HepG2 (cell line): ENCODE data around the gene CIAPIN1. TPM values are rescaled to one million over a fixed set of nuclear protein-coding genes. Genes with fewer than 3 reads are reported as not detected.

Source experiments
- AKNA ChIP-seq: sonication (generic); formaldehyde crosslinking; IDR thresholded peaks from 2 replicates; pipeline ENCODE4 v1.4.0; 2020; ENCODE audit warnings: missing genetic modification reagents, borderline replicate concordance
- ERF ChIP-seq: IDR thresholded peaks from 2 replicates; pipeline ENCODE4 v1.6.1; 2018; ENCODE audit warnings: missing biosample characterization, missing genetic modification reagents
- LBX2 ChIP-seq: sonication (generic); formaldehyde crosslinking; IDR thresholded peaks from 2 replicates; pipeline ENCODE4 v1.5.0; 2020; ENCODE audit warnings: missing genetic modification reagents, mild to moderate bottlenecking, borderline replicate concordance
- NFKBIZ ChIP-seq: IDR thresholded peaks from 2 replicates; pipeline ENCODE4 v1.6.1; 2018; ENCODE audit warnings: missing genetic modification reagents, missing compliant biosample characterization
- NR2C2 ChIP-seq: sonication (generic); formaldehyde crosslinking; IDR thresholded peaks from 2 replicates; pipeline ENCODE4 v1.4.0; 2020; ENCODE audit warnings: missing genetic modification reagents, mild to moderate bottlenecking, moderate library complexity, borderline replicate concordance
- ZEB1 ChIP-seq: IDR thresholded peaks from 2 replicates; pipeline ENCODE4 v1.6.1; 2012; ENCODE audit warnings: mild to moderate bottlenecking, low read depth, inconsistent platforms; ENCODE audit not compliant: insufficient replicate concordance
- ZFY ChIP-seq: sonication (generic); formaldehyde crosslinking; IDR thresholded peaks from 2 replicates; pipeline ENCODE4 v1.4.0; 2020; ENCODE audit warnings: missing genetic modification reagents
- ZNF546 ChIP-seq: sonication (generic); formaldehyde crosslinking; conservative IDR thresholded peaks from 2 replicates; pipeline ENCODE4 v1.8.1; 2023; ENCODE audit warnings: mild to moderate bottlenecking, missing genetic modification reagents
- ZNF563 ChIP-seq: sonication (generic); formaldehyde crosslinking; IDR thresholded peaks from 2 replicates; pipeline ENCODE4 v1.8.0; 2022; ENCODE audit warnings: mild to moderate bottlenecking, moderate library complexity, missing genetic modification reagents
- polyA plus RNA-seq, 8 experiments: library from polyadenylated mRNA; depleted of rRNA in 3 of 8; stranded (reverse) in 7 of 8; unstranded in 1 of 8; fragments of >200 nt; fragmentation: Illumina TruSeq in 4 of 8; extraction: Trizol in 4 of 8; gene quantifications; 2 replicates each; pipeline versions ENCODE4 v1.2.1 to v1.2.3, GENCODE V29; 2011 to 2016; ENCODE audit warnings: low read depth in 4 of 8, missing spikeins in 1 of 8, mixed read lengths in 1 of 8; ENCODE audit not compliant: insufficient read depth in 1 of 8
- total RNA-seq, 5 experiments: library from RNA; depleted of rRNA; stranded (reverse); fragments of >200 nt; fragmentation: Illumina TruSeq; extraction: Trizol; gene quantifications; 2 replicates each; pipeline ENCODE4 v1.2.3, GENCODE V29; 2016; ENCODE audit warnings: low read depth in 1 of 5
- TF ChIP-seq, protein P1 (sequence below): sonication (generic); formaldehyde crosslinking; IDR thresholded peaks from 2 replicates; pipeline ENCODE4 v1.4.0; 2020; ENCODE audit warnings: missing genetic modification reagents
- TF ChIP-seq, protein P2 (sequence below): IDR thresholded peaks from 2 replicates; pipeline ENCODE4 v1.6.1; 2016; ENCODE audit warnings: low read depth, borderline replicate concordance
- TF ChIP-seq, protein P3 (sequence below): sonication (generic); formaldehyde crosslinking; IDR thresholded peaks from 2 replicates; pipeline ENCODE4 v1.4.0; 2020; ENCODE audit warnings: missing genetic modification reagents, borderline replicate concordance

The CIAPIN1 gene
- total and polyA plus RNA-seq, 2 of the 13 experiments (the other 11 are each of a cell fraction or from before 2014, with no cell fraction given): 69.3 to 89.7 TPM

- peak; percentile 94 for TF ChIP-seq NR2C2 (CRISPR knock-in tag)
- TF ChIP-seq, protein P1, sequence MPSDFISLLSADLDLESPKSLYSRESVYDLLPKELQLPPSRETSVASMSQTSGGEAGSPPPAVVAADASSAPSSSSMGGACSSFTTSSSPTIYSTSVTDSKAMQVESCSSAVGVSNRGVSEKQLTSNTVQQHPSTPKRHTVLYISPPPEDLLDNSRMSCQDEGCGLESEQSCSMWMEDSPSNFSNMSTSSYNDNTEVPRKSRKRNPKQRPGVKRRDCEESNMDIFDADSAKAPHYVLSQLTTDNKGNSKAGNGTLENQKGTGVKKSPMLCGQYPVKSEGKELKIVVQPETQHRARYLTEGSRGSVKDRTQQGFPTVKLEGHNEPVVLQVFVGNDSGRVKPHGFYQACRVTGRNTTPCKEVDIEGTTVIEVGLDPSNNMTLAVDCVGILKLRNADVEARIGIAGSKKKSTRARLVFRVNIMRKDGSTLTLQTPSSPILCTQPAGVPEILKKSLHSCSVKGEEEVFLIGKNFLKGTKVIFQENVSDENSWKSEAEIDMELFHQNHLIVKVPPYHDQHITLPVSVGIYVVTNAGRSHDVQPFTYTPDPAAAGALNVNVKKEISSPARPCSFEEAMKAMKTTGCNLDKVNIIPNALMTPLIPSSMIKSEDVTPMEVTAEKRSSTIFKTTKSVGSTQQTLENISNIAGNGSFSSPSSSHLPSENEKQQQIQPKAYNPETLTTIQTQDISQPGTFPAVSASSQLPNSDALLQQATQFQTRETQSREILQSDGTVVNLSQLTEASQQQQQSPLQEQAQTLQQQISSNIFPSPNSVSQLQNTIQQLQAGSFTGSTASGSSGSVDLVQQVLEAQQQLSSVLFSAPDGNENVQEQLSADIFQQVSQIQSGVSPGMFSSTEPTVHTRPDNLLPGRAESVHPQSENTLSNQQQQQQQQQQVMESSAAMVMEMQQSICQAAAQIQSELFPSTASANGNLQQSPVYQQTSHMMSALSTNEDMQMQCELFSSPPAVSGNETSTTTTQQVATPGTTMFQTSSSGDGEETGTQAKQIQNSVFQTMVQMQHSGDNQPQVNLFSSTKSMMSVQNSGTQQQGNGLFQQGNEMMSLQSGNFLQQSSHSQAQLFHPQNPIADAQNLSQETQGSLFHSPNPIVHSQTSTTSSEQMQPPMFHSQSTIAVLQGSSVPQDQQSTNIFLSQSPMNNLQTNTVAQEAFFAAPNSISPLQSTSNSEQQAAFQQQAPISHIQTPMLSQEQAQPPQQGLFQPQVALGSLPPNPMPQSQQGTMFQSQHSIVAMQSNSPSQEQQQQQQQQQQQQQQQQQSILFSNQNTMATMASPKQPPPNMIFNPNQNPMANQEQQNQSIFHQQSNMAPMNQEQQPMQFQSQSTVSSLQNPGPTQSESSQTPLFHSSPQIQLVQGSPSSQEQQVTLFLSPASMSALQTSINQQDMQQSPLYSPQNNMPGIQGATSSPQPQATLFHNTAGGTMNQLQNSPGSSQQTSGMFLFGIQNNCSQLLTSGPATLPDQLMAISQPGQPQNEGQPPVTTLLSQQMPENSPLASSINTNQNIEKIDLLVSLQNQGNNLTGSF: no peak
- peak; percentile 82 for TF ChIP-seq ERF (CRISPR knock-in tag)
- TF ChIP-seq LBX2: no peak
- TF ChIP-seq, protein P2, sequence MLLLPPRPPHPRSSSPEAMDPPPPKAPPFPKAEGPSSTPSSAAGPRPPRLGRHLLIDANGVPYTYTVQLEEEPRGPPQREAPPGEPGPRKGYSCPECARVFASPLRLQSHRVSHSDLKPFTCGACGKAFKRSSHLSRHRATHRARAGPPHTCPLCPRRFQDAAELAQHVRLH (CRISPR knock-in tag): peak; percentile 21; the same call in 1 of the 2 replicates
- peak; percentile 74; the same call in 1 of the 2 replicates for TF ChIP-seq ZNF563 (CRISPR knock-in tag)
- 0 out of 2 replicates have a peak, but pooled peaks have one; percentile 51 for TF ChIP-seq ZNF546 (CRISPR knock-in tag)
- peak; percentile 79 for TF ChIP-seq ZEB1
- TF ChIP-seq AKNA: no peak
- TF ChIP-seq, protein P3, sequence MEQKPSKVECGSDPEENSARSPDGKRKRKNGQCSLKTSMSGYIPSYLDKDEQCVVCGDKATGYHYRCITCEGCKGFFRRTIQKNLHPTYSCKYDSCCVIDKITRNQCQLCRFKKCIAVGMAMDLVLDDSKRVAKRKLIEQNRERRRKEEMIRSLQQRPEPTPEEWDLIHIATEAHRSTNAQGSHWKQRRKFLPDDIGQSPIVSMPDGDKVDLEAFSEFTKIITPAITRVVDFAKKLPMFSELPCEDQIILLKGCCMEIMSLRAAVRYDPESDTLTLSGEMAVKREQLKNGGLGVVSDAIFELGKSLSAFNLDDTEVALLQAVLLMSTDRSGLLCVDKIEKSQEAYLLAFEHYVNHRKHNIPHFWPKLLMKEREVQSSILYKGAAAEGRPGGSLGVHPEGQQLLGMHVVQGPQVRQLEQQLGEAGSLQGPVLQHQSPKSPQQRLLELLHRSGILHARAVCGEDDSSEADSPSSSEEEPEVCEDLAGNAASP (CRISPR knock-in tag): peak; percentile 40; the same call in 1 of the 2 replicates
- TF ChIP-seq ZFY (CRISPR knock-in tag): 0 out of 2 replicates have a peak, but pooled peaks have one; percentile 34
- TF ChIP-seq NFKBIZ (CRISPR knock-in tag): peak; percentile 18; the same call in 1 of the 2 replicates
These were observed 35.8 kb upstream of the CIAPIN1 start (continued) for GRCh38 chr16:57482845-57483545.
